Measurements from ENCODE around the gene SGMS1.

DNA sequence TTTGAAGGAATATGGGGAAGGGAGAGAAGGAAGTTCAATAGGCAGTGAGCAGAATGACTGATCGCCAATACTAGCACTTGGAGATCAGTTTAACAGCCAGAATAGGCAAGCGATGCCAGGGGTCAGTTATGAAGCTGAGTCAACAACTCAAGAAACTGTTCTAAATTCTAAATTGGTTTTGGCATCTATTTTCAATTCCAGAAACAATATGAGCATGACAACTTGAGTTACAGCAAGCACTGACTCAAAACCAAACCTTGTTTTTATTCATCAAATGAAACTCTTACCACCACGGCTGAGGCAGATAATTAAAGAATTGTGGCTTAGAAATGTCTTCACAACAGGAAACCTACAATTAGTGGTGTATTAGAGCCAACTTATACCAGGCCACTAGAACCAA is 192.0 kb downstream of the SGMS1 start:
- TF ChIP-seq, protein P1, sequence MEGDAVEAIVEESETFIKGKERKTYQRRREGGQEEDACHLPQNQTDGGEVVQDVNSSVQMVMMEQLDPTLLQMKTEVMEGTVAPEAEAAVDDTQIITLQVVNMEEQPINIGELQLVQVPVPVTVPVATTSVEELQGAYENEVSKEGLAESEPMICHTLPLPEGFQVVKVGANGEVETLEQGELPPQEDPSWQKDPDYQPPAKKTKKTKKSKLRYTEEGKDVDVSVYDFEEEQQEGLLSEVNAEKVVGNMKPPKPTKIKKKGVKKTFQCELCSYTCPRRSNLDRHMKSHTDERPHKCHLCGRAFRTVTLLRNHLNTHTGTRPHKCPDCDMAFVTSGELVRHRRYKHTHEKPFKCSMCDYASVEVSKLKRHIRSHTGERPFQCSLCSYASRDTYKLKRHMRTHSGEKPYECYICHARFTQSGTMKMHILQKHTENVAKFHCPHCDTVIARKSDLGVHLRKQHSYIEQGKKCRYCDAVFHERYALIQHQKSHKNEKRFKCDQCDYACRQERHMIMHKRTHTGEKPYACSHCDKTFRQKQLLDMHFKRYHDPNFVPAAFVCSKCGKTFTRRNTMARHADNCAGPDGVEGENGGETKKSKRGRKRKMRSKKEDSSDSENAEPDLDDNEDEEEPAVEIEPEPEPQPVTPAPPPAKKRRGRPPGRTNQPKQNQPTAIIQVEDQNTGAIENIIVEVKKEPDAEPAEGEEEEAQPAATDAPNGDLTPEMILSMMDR (conservative IDR thresholded peaks at IDR 0.05 in 1 of 2, IDR thresholded peaks at IDR 0.05 in 1 of 2; ENCODE audit: extremely low read depth in 1 of 2, insufficient read depth in 1 of 2, low read depth in 1 of 2, low read length in 2 of 2), result no peak
- TF ChIP-seq EZH2 (IDR thresholded peaks at IDR 0.05; ENCODE audit: borderline replicate concordance, low read length), result no peak

Measured in mammary epithelial cell (primary cell).